GM18526 (cell line): Measurements from ENCODE around the gene KBTBD4.

Source experiments
- POLR2A ChIP-seq: IDR thresholded peaks from 3 replicates; pipeline ENCODE4 v1.6.1; 2011; ENCODE audit not compliant: insufficient read length; ENCODE audit errors: extremely low read depth

Gene KBTBD4

GRCh38 chr11:47593934-47594855 is 15.4 kb upstream of the KBTBD4 start, which contains the start of gene C1QTNF4:
Gene C1QTNF4 (minus strand): TSS chr11:47594411. CDS start chr11:47590810, 3,601 bp downstream.
- TF ChIP-seq POLR2A = no peak

GRCh38 chr11:47593492-47593933 is 14.7 kb upstream of the KBTBD4 start:
- TF ChIP-seq POLR2A = no peak

- no peak for TF ChIP-seq POLR2A
Observed at GRCh38 chr11:47592970-47593369, 14.2 kb upstream of the KBTBD4 start.

GRCh38 chr11:47592251-47592650 is 13.5 kb upstream of the KBTBD4 start:
- TF ChIP-seq POLR2A = no peak

GRCh38 chr11:47591764-47592163 is 13.0 kb upstream of the KBTBD4 start:
- no peak for TF ChIP-seq POLR2A

GRCh38 chr11:47589977-47590861 is 11.4 kb upstream of the KBTBD4 start:
- no peak for TF ChIP-seq POLR2A

- TF ChIP-seq POLR2A = no peak
Observed at GRCh38 chr11:47589584-47589976, 10.8 kb upstream of the KBTBD4 start.

GRCh38 chr11:47589118-47589517 is 10.3 kb upstream of the KBTBD4 start:
- TF ChIP-seq POLR2A = no peak

- TF ChIP-seq POLR2A = no peak
Observed at GRCh38 chr11:47587723-47588326, 9.1 kb upstream of the KBTBD4 start.

GRCh38 chr11:47587039-47587716 is 8.4 kb upstream of the KBTBD4 start:
- no peak for TF ChIP-seq POLR2A

GRCh38 chr11:47586098-47586855 is 7.5 kb upstream of the KBTBD4 start, which contains the start of gene FAM180B:
Gene FAM180B (plus strand): TSS chr11:47586678. CDS start chr11:47586769, 91 bp downstream.
- TF ChIP-seq POLR2A = no peak

GRCh38 chr11:47583844-47584243 is 5.1 kb upstream of the KBTBD4 start:
- no peak for TF ChIP-seq POLR2A

GRCh38 chr11:47577460-47578041 is 1.2 kb downstream of the KBTBD4 start:
- TF ChIP-seq POLR2A = no peak
